Progenitor cell of endocrine pancreas (in vitro differentiated cells): ENCODE measurements around the gene ARID1B. TPM values are rescaled to one million over a fixed set of nuclear protein-coding genes. Genes with fewer than 3 reads are reported as not detected.
A peak's percentile ranks its signal among the peaks of the same experiment; 100 is the strongest.
"Not testable (repeated sequence)": the region's sequence is repeated elsewhere in the genome, so short reads cannot be mapped to it uniquely, and the experiment has no call there.

Experiments
- DNase-seq: peaks from one replicate; pipeline ENCODE4 v3.0.0; 2021; ENCODE audit warnings: low spot score; ENCODE audit not compliant: unreplicated experiment
- H3K27ac Mint-ChIP-seq: 2 replicates; pipeline ENCODE4 v1.8.0; 2021; ENCODE audit warnings: mild to moderate bottlenecking, moderate library complexity, mixed read lengths
- H3K27me3 Mint-ChIP-seq: 2 replicates; pipeline ENCODE4 v1.8.0; 2021; ENCODE audit warnings: mixed read lengths
- H3K36me3 Mint-ChIP-seq: 2 replicates; pipeline ENCODE4 v1.8.0; 2022; ENCODE audit warnings: mixed read lengths; ENCODE audit not compliant: insufficient read depth
- H3K4me1 Mint-ChIP-seq: 2 replicates; pipeline ENCODE4 v1.8.0; 2021; ENCODE audit warnings: low read depth, mixed read lengths
- H3K4me3 Mint-ChIP-seq: 2 replicates; pipeline ENCODE4 v1.8.0; 2021; ENCODE audit warnings: low read depth, mild to moderate bottlenecking, moderate library complexity, mixed read lengths
- H3K9me3 Mint-ChIP-seq: 2 replicates; pipeline ENCODE4 v1.8.0; 2021; ENCODE audit warnings: low read depth, mixed read lengths
- CTCF ChIP-seq: fragments of 200-600 bp; sonication (generic); IDR thresholded peaks from one replicate; pipeline ENCODE4 v1.5.0; 2021; ENCODE audit warnings: antibody characterized with exemption, mild to moderate bottlenecking; ENCODE audit not compliant: unreplicated experiment
- total RNA-seq: library from RNA; stranded (reverse); gene quantifications from 2 replicates; pipeline ENCODE4 v1.2.1, GENCODE V29; 2021

Gene ARID1B
- total RNA-seq, 1 donor from 2014 or later, result 152 TPM

GRCh38 chr6:156980948-156981347, 203.8 kb downstream of the ARID1B start:
- Mint-ChIP-seq H3K4me1 (peaks cover 52% of the 10 kb centered on the region), H3K27me3 (no peaks in the 10 kb centered on the region), H3K36me3 (no peaks in the 10 kb centered on the region), H3K27ac (peak overlapping the region; percentile 7), H3K9me3 (no peaks in the 10 kb centered on the region), H3K4me3 (no peak overlapping the region)
- no peak for DNase-seq
- no peak for TF ChIP-seq CTCF

GRCh38 chr6:156982168-156982567, 205.0 kb downstream of the ARID1B start:
- no peak for TF ChIP-seq CTCF
- H3K36me3 Mint-ChIP-seq, result no peaks in the 10 kb centered on the region
- H3K27me3 Mint-ChIP-seq, result no peaks in the 10 kb centered on the region
- no peak overlapping the region for H3K4me3 Mint-ChIP-seq
- no peaks in the 10 kb centered on the region for H3K9me3 Mint-ChIP-seq
- DNase-seq, result no peak
- peaks cover 52% of the 10 kb centered on the region for H3K4me1 Mint-ChIP-seq
- no peak overlapping the region for H3K27ac Mint-ChIP-seq

- DNase-seq, H3K27me3 Mint-ChIP-seq, H3K27ac Mint-ChIP-seq, H3K9me3 Mint-ChIP-seq, H3K36me3 Mint-ChIP-seq, H3K4me3 Mint-ChIP-seq: not testable (repeated sequence)
- peaks cover 49% of the 10 kb centered on the region for H3K4me1 Mint-ChIP-seq
These were observed 205.7 kb downstream of the ARID1B start for GRCh38 chr6:156982864-156983263.

GRCh38 chr6:156984178-156984738, 207.1 kb downstream of the ARID1B start:
- H3K4me3 Mint-ChIP-seq, result no peak overlapping the region
- peak overlapping the region; percentile 57 for H3K27ac Mint-ChIP-seq
- no peak for DNase-seq
- H3K4me1 Mint-ChIP-seq, result peaks cover 58% of the 10 kb centered on the region
- no peaks in the 10 kb centered on the region for H3K27me3 Mint-ChIP-seq
- no peaks in the 10 kb centered on the region for H3K36me3 Mint-ChIP-seq
- TF ChIP-seq CTCF, result no peak
- no peaks in the 10 kb centered on the region for H3K9me3 Mint-ChIP-seq

- Mint-ChIP-seq H3K9me3 (no peaks in the 10 kb centered on the region), H3K27me3 (no peaks in the 10 kb centered on the region), H3K4me3 (no peak overlapping the region), H3K4me1 (peaks cover 57% of the 10 kb centered on the region), H3K27ac (no peak overlapping the region), H3K36me3 (no peaks in the 10 kb centered on the region)
- TF ChIP-seq CTCF, result no peak
- DNase-seq, result no peak
These were observed 208.1 kb downstream of the ARID1B start for GRCh38 chr6:156985309-156985708.
